ENCODE data around the gene SLC16A6.

- TF ChIP-seq POLR2A (IDR thresholded peaks at IDR 0.05) (no peak), CTCF (IDR thresholded peaks at IDR 0.05) (no peak)
These were observed 30.6 kb upstream of the SLC16A6 start for GRCh38 chr17:68321556-68321954.

Measured in adrenal gland (tissue), 5 donors.